ENCODE data around the gene TLE2.
"Not testable (repeated sequence)": the region's sequence is repeated elsewhere in the genome, so short reads cannot be mapped to it uniquely, and the experiment has no call there.

TLE2 gene

DNA sequence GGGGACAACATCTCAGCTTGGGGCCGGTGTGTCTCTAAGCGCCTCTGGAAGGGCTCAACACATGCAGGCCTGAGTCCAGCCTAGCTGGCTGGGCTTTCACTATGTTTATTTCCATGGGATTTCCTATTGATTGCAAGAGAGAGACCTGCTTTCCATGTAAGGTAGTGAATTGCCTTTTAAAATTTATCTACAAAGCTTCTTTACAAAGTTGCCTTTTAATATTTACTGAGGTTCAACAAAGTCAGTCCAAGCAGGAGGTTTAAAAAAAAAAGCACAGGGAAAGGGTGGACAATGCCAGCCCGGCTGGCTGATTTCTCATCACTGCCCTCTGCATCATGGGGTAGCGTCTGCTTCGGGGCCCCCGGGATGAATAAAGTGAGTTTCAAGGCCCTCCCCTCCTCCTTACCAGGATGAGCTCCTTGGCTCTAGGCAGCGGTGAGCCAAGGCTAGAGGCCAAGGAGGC is 15.8 kb downstream of the TLE2 start:
- TF ChIP-seq, protein P1, sequence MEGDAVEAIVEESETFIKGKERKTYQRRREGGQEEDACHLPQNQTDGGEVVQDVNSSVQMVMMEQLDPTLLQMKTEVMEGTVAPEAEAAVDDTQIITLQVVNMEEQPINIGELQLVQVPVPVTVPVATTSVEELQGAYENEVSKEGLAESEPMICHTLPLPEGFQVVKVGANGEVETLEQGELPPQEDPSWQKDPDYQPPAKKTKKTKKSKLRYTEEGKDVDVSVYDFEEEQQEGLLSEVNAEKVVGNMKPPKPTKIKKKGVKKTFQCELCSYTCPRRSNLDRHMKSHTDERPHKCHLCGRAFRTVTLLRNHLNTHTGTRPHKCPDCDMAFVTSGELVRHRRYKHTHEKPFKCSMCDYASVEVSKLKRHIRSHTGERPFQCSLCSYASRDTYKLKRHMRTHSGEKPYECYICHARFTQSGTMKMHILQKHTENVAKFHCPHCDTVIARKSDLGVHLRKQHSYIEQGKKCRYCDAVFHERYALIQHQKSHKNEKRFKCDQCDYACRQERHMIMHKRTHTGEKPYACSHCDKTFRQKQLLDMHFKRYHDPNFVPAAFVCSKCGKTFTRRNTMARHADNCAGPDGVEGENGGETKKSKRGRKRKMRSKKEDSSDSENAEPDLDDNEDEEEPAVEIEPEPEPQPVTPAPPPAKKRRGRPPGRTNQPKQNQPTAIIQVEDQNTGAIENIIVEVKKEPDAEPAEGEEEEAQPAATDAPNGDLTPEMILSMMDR (IDR thresholded peaks at IDR 0.05; ENCODE audit: borderline replicate concordance, control extremely low read depth, extremely low read depth, insufficient read depth, missing control alignments): no peak
- in situ Hi-C loops (cut with MboI; ENCODE audit: low sequenced_read_pairs, unreplicated experiment): no loop called here
- no peak for DNase-seq (ENCODE audit: low spot score)

DNA sequence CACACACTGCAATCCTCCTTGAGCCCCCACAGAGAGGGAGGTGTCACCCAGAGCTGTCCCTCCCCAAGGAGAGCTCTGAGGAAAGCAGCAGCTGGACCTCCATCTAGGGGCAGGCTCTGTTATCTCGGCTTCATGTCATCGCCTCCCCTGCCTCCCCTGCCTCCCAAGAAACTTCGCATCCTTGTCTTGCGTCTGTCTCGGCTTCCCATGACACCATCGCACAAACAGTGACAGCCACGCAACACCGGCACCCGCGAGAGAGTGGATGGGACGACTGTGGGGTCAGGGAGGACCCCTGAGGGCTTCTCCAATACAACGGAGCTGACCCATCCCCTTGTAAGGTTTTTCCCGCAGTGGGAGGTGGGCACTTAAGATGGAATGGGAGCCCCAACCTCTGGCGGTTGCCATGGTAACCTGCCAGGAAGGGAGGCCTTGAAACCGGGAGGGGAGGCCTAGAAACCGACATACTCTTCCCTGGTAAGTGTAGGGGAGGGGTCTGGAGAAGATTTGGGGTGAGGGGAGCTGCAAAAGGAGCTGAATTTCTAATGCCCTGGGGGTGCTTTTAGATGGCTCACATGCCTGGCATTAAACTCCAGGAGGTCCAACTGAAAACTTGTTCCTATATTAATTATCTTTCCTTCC is 16.3 kb downstream of the TLE2 start:
- in situ Hi-C loops (cut with MboI; ENCODE audit: low sequenced_read_pairs, unreplicated experiment): no loop called here
- DNase-seq (ENCODE audit: low spot score): no peak
- TF ChIP-seq, protein P1 (IDR thresholded peaks at IDR 0.05; ENCODE audit: borderline replicate concordance, control extremely low read depth, extremely low read depth, insufficient read depth, missing control alignments): no peak

DNA sequence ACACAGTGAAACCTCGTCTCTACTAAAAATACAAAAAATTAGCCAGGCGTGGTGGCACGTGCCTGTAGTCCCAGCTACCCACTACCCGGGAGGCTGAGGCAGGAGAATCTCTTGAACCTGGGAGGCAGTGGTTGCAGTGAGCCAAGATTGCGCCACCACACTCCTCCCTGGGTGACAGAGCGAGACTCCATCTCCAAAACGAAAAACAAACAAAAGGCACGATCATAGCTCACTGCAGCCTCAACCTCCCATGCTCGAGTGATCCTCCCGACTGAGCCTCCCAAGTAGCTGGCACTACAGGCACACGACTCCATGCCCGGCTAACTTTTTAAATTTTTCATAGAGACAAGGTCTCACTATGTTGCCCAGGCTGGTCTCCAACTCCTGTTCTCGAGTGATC is 17.0 kb downstream of the TLE2 start:
- not testable (repeated sequence) for DNase-seq (ENCODE audit: low spot score)

DNA sequence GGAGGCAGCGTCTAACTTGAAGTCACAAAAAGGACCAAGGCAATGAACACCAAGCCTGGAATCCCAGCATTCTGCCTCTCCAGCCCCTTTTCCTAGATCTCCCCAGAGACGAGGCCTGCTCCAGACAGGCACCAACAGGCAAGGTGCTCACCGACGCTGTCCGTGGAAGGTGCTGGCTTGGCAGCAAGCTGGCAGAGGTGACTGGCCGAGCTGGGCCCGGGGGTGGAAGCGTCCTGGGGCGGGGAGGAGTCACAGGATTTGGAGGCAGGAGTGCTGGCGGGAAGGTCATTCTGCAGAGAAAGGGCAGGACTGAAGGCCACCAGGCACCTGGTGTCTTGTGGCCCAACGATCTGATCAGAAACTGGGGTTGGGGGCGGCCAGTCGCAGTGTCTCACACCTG is 18.2 kb downstream of the TLE2 start:
- DNase-seq (ENCODE audit: low spot score): no peak
- in situ Hi-C loops (cut with MboI; ENCODE audit: low sequenced_read_pairs, unreplicated experiment): no loop called here
- TF ChIP-seq, protein P1 (IDR thresholded peaks at IDR 0.05; ENCODE audit: borderline replicate concordance, control extremely low read depth, extremely low read depth, insufficient read depth, missing control alignments): no peak

More for the DNA sequence above, 17.0 kb downstream of the TLE2 start:
- in situ Hi-C loops (cut with MboI; ENCODE audit: low sequenced_read_pairs, unreplicated experiment): not testable (repeated sequence)

DNA sequence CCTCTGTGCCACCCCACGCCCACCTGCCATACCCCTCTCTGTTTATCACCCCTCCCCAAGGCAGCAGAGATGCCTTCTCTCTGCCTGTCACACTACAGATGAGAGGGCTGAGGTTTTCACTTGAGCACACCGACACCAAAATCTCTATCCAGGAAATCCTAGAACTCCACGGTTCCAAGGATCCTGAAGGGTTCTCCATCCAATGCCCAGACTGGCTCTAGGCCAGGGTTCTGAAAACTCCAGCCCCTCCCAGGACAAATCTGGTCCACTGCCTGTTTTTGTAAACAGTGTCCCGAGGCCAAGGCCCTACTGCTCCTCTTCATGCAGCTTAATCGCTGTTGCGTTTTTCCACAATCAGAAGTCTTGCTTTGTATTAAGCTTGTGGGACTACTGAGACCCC is 20.1 kb downstream of the TLE2 start:
- TF ChIP-seq, protein P1 (IDR thresholded peaks at IDR 0.05; ENCODE audit: borderline replicate concordance, control extremely low read depth, extremely low read depth, insufficient read depth, missing control alignments): no peak
- DNase-seq (ENCODE audit: low spot score): no peak
- in situ Hi-C loops (cut with MboI; ENCODE audit: low sequenced_read_pairs, unreplicated experiment): no loop called here

DNA sequence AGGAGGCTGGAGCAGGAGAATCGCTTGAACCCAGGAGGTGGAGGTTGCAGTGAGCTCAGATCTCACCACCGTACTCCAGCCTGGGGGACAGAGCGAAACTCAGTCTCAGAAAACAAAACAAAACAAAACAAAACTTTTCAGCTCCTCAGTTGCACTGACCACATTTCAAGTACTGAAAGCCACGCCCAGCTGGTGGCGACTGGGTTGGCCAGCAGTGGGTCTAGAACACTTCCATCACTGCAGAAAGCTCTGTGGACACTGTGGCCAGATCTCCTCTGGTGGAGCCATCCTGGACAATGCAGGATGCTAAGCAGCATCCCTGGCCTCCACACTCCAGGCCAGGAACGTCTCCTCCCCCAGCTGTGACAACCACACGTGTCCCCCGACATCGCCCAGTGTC is 21.1 kb downstream of the TLE2 start:
- TF ChIP-seq, protein P1 (IDR thresholded peaks at IDR 0.05; ENCODE audit: borderline replicate concordance, control extremely low read depth, extremely low read depth, insufficient read depth, missing control alignments): no peak
- DNase-seq (ENCODE audit: low spot score): no peak
- in situ Hi-C loops (cut with MboI; ENCODE audit: low sequenced_read_pairs, unreplicated experiment): no loop called here

DNA sequence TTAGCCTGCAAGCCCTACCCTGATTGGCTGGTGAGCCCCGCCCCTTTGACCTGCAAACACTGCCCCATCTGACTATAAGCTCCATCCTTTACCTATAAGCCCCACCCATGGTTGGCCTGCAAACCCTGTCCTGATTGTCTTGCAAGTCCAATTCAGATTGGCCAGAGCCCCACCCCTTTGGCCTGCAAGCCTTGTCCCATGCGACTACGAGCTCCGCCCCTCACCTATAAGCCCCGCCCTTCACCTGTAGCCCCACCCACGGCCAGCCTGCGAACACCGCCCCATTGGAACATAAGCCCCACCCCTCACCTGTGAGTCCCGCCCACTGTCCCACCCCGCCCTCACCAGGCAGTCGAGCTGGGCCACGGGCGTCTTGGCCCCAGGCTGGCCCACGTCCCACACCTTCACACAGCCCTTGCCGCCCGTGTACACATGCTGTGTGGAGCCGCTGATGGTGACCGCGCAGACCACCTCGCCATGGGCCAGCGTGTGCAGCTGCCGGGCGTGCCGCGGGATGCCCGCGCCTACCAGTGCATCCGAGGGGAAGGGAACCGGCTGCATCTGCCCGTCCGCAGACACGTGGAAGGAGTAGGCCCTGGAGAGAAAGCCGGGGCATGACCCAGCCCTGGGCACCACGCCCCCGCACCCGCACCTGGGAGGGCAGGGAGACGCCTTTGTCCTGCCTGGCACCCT is 22.9 kb downstream of the TLE2 start:
- no peak for DNase-seq (ENCODE audit: low spot score)
- in situ Hi-C loops (cut with MboI; ENCODE audit: low sequenced_read_pairs, unreplicated experiment): no loop called here
- TF ChIP-seq, protein P1 (IDR thresholded peaks at IDR 0.05; ENCODE audit: borderline replicate concordance, control extremely low read depth, extremely low read depth, insufficient read depth, missing control alignments): no peak

All from GM13976 (cell line).